HG02884 (cell line): Measurements from ENCODE around the gene FMNL2.

ENCODE experiments used
- ATAC-seq: cut with Tn5 transposase; IDR thresholded peaks from one replicate; pipeline ENCODE4 v1.9.1; 2021; ENCODE audit warnings: mild to moderate bottlenecking, moderate library complexity; ENCODE audit not compliant: unreplicated experiment

FMNL2 gene

GRCh38 chr2:152444448-152444847 is 109.5 kb downstream of the FMNL2 start:
- no peak for ATAC-seq

- ATAC-seq, result no peak
Observed at GRCh38 chr2:152445375-152445774, 110.4 kb downstream of the FMNL2 start.

GRCh38 chr2:152445791-152446201 is 110.8 kb downstream of the FMNL2 start:
- peak; percentile 48 for ATAC-seq

GRCh38 chr2:152446213-152446612 is 111.2 kb downstream of the FMNL2 start:
- ATAC-seq, result no peak

- ATAC-seq, result no peak
Observed at GRCh38 chr2:152447897-152448296, 112.9 kb downstream of the FMNL2 start.

GRCh38 chr2:152448606-152449005 is 113.6 kb downstream of the FMNL2 start:
- no peak for ATAC-seq

- ATAC-seq, result no peak
Observed at GRCh38 chr2:152449578-152449977, 114.6 kb downstream of the FMNL2 start.

- no peak for ATAC-seq
Observed at GRCh38 chr2:152450176-152450575, 115.2 kb downstream of the FMNL2 start.

- ATAC-seq, result no peak
Observed at GRCh38 chr2:152452256-152452973, 117.4 kb downstream of the FMNL2 start.

GRCh38 chr2:152453129-152453911 is 118.3 kb downstream of the FMNL2 start:
- no peak for ATAC-seq

- ATAC-seq, result no peak
Observed at GRCh38 chr2:152454371-152454770, 119.4 kb downstream of the FMNL2 start.

- no peak for ATAC-seq
Observed at GRCh38 chr2:152454960-152455359, 120.0 kb downstream of the FMNL2 start.

GRCh38 chr2:152455738-152456137 is 120.8 kb downstream of the FMNL2 start:
- no peak for ATAC-seq

GRCh38 chr2:152456262-152456661 is 121.3 kb downstream of the FMNL2 start:
- no peak for ATAC-seq

- ATAC-seq, result no peak
Observed at GRCh38 chr2:152458441-152458940, 123.5 kb downstream of the FMNL2 start.

GRCh38 chr2:152459091-152459490 is 124.1 kb downstream of the FMNL2 start:
- ATAC-seq, result no peak

- ATAC-seq, result no peak
Observed at GRCh38 chr2:152460567-152460966, 125.6 kb downstream of the FMNL2 start.

GRCh38 chr2:152462120-152462519 is 127.1 kb downstream of the FMNL2 start:
- ATAC-seq, result no peak

GRCh38 chr2:152462779-152463178 is 127.8 kb downstream of the FMNL2 start:
- ATAC-seq, result no peak

- no peak for ATAC-seq
Observed at GRCh38 chr2:152464851-152465470, 130.0 kb downstream of the FMNL2 start.

GRCh38 chr2:152465541-152465940 is 130.6 kb downstream of the FMNL2 start:
- no peak for ATAC-seq

GRCh38 chr2:152466041-152466440 is 131.1 kb downstream of the FMNL2 start:
- ATAC-seq, result no peak
